Activated gamma-delta T cell (primary cell): Measurements from ENCODE around the gene BST2.

Experiments
- DNase-seq: peaks from one replicate; lab custom pipeline; 2025; lab: John Stamatoyannopoulos, UW
- total RNA-seq, 2 donors: gene quantifications; one replicate each; lab custom pipeline; 2026; lab: John Stamatoyannopoulos, UW

BST2 gene, protein sequence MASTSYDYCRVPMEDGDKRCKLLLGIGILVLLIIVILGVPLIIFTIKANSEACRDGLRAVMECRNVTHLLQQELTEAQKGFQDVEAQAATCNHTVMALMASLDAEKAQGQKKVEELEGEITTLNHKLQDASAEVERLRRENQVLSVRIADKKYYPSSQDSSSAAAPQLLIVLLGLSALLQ
- total RNA-seq, result 21.8 to 35.6 reads per million in 2 donors

GRCh38 chr19:17405250-17406045, at the start of gene BST2:
TSS of gene BST2 (minus strand) at chr19:17405630. CDS start at chr19:17405575, 55 bp downstream.
- no peak for DNase-seq

DNA sequence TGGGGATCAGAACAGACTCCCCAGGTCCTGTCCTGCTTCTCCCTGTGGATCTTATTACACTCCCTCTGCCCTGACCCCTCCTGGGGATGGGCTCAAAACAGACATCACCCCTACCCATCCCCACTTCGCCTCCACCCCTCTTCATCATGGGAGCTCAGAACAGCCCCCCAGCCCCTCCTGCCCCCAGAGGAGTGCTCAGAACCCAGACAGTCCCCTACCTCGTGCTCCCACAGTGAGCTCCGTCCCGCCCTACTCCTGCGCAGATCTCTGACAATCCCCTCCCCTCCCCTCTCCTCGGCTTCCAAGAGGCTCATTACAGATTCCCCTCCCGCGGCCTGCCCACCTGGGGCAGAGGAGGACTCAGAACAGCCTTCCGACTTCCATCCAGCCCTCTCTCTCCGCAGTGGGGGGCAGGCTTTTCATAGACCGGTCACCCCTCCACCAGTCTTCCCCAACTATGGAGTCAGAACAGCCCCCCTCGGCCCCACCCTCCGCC, 49.2 kb upstream of the BST2 start:
- DNase-seq, result no peak

- DNase-seq, result no peak
Measured at GRCh38 chr19:17451820-17452219, 46.4 kb upstream of the BST2 start.

DNA sequence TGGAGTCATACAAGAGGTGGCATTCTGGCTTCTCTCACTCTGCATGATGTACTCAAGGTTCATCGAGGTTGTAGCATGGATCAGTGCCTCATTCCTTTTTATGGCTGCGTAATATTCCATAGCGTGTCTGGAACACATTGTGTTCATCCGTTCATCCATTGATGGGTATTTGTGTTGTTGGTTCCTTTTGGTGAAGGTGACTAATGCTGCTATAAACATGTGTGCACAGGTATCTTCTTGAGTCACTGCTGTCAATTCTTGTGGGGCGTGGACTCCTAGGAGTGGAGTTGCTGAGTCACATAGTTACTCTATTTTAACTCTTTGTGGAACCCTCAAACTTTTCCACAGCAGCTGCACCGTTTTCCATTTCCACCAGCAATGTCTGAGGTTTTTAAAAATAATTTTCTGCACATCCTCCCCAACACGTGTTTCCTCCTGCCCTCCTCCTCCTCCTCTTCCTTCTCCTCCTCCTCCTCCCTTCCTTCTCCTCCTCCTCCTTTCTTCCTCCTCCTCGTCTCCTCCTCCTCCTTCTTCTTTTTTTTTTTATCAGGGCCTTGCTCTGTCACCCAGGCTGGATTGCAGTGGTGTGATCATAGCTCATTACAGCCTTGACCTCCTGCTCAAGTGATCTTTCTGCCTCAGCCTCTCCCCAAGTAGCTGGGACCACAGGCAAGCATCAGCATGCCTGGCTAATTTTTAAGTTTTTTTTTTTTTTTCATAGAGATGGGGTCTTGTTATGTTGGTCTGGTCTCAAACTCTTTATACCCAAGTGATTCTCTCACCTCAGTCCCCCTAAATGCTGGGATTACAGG, 45.0 kb upstream of the BST2 start:
- DNase-seq, result no peak

- DNase-seq, result peak; percentile 26
Measured at GRCh38 chr19:17448131-17448967, 42.9 kb upstream of the BST2 start, which contains the start of gene TMEM221. TSS of gene TMEM221 (minus strand) at chr19:17448668. CDS start at chr19:17448462, 206 bp downstream.

- no peak for DNase-seq
Measured at GRCh38 chr19:17447704-17448130, 42.3 kb upstream of the BST2 start.

GRCh38 chr19:17445526-17446165, 40.2 kb upstream of the BST2 start:
- no peak for DNase-seq

- DNase-seq, result no peak
Measured at GRCh38 chr19:17441241-17442021, 36.0 kb upstream of the BST2 start.

GRCh38 chr19:17436874-17437267, 31.4 kb upstream of the BST2 start:
- no peak for DNase-seq

DNA sequence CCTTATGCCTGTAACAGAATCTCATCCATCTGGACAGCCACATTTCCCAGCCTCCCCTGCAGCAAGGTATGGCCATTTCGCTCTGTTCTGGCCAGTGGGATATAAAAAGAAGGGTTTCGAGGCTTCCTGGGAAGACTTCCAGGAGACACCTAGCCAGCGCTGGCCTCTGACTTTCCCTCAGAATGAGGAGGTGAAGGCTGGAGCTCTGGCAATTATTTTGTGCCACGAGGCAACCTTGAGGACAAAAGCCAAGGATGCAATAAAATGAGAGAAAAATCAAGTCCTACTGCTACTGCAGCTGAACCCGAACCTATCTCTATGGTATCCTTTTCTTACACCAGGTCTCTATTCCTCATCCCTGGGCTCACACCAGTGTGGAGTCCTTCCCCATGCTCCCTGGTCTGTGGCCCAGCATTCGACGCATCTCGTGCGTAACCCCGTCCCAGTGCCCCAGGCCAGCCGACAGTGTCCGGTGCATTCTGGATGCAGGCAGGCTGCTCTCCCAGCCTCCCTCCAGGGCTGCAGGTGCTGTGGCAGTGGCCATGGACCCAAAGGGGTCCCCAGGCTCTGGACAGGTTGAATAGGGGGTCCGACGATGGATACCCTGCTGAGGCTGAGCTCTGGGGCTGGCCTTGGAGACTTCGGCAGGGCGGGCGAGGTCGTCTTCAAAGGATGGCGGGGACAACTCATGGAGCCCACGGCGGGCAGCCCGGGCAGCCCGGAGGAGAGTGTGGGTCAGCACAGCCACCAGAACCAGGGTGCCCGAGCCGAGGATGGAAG, 30.9 kb upstream of the BST2 start:
- no peak for DNase-seq

- no peak for DNase-seq
Measured at GRCh38 chr19:17435218-17435617, 29.8 kb upstream of the BST2 start.

DNA sequence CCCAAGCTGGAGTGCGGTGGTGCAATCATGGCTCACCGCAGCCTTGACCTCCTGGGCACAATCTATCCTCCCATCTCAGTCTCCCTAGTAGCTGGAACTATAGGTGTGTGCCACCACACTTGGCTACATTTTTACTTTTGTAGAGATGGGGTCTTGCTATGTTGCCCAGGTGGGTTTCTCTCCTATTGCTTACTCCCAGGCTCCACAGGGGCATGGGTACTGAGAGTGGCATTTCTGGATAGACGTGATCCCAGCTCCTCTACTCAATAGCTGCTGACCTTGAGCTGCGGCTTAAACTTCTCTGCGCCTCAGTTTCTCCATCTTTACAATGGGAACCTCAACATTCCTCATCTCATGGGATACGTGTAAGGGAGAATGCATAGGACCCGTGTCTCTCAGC, 26.0 kb upstream of the BST2 start:
- no peak for DNase-seq

DNA sequence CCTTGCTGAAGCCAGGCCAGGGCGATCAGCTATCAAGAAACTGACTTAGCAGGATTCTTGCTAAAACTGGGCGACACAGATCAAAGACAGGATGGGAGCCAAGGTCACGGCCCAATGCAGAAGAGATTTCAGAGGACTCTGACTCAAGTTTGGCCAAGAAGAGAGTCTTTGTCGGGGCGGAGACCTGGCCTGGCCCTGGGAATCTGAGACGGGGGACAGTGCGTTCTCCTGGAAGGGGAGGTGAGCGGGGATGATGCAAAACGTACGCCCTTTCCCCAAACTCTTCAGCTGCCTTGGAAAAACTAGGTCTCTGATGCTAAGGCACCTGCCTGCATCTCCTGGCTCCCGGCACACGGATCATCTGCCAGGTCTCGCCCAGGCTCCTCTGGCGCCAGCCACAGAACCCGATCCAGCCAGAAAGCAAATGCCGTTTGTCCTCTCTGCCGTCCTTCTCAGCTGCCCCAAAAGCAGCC, 24.2 kb upstream of the BST2 start:
- no peak for DNase-seq

GRCh38 chr19:17424743-17425365, 19.4 kb upstream of the BST2 start:
- no peak for DNase-seq

GRCh38 chr19:17423429-17424208, 18.2 kb upstream of the BST2 start:
- DNase-seq, result no peak

GRCh38 chr19:17421942-17422341, 16.5 kb upstream of the BST2 start:
- no peak for DNase-seq

DNA sequence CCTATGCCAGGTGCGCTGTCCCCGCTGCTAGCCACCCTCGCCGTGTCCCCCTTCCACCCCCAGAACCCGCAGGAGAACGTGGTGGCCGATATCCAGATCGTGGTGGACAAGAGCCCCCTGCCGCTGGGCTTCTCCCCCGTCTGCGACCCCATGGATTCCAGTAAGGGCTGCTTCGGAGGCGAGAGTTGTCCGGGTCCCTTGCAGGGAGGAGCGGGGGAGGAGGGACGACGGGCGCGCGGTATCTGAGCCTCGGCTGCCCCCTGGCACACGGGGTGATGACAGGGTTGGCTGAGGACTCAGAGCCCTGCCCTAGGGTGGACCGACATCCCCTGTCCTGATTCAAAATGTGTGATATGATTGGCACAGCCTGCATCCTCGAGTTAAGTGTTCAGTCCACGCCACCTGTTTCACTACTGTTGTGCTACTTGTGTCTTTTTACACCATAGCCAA, 15.1 kb upstream of the BST2 start:
- DNase-seq, result no peak
